H1 (cell line): ENCODE measurements around the gene TNFRSF11A. TPM values are rescaled to one million over a fixed set of nuclear protein-coding genes. Genes with fewer than 3 reads are reported as not detected.

Experiments
- CTCF ChIA-PET: fragments of 300-600 bp; sonication (Branson Sonifier 250); formaldehyde crosslinking; loops from one replicate; lab custom pipeline; 2021; ENCODE audit not compliant: partially characterized antibody; lab: Charles Lee
- POLR2A ChIA-PET: fragments of 300-600 bp; sonication (Branson Sonifier 250); formaldehyde crosslinking; loops from one replicate; lab custom pipeline; 2021; ENCODE audit warnings: inconsistent platforms; ENCODE audit not compliant: partially characterized antibody; lab: Charles Lee
- DNase-seq, 2 experiments: peaks; one replicate each; pipeline versions ENCODE4 v3.0.0 to v3.0.0-alpha.2; 2010 to 2022; ENCODE audit warnings: low spot score in 2 of 2, low read depth in 1 of 2, mixed read lengths in 1 of 2
- FAIRE-seq: peaks from 2 replicates; lab custom pipeline; 2011; peaks lifted over from hg19 to GRCh38; lab: Jason Lieb, UNC
- H2AFZ ChIP-seq: 2 replicates; pipeline ENCODE4 v1.8.1; 2012; ENCODE audit warnings: low read length, inconsistent platforms
- H2AK5ac ChIP-seq: 2 replicates; pipeline ENCODE4 v1.6.1; 2013; ENCODE audit warnings: low read depth, low read length
- H2BK120ac ChIP-seq: replicated peaks from 2 replicates; pipeline ENCODE3; 2013; ENCODE audit warnings: low read depth, low read length, inconsistent platforms
- H2BK12ac ChIP-seq: 2 replicates; pipeline ENCODE4 v1.6.1; 2013; ENCODE audit warnings: low read depth, low read length
- H2BK15ac ChIP-seq: 2 replicates; pipeline ENCODE4 v1.6.1; 2013; ENCODE audit warnings: low read length
- H2BK20ac ChIP-seq: 2 replicates; pipeline ENCODE4 v1.6.1; 2013; ENCODE audit warnings: low read length
- H2BK5ac ChIP-seq: 2 replicates; pipeline ENCODE4 v1.6.1; 2013; ENCODE audit warnings: low read depth, low read length
- H3K14ac ChIP-seq: 2 replicates; pipeline ENCODE4 v1.6.1; 2013; ENCODE audit warnings: inconsistent platforms; ENCODE audit not compliant: insufficient read length
- H3K18ac ChIP-seq: 2 replicates; pipeline ENCODE4 v1.6.1; 2013; ENCODE audit warnings: low read length; ENCODE audit errors: extremely low read depth
- H3K23ac ChIP-seq: 2 replicates; pipeline ENCODE4 v1.6.1; 2013; ENCODE audit warnings: inconsistent platforms; ENCODE audit not compliant: insufficient read length
- H3K23me2 ChIP-seq: 2 replicates; pipeline ENCODE4 v1.6.1; 2013; ENCODE audit warnings: low read depth, low read length
- H3K27ac ChIP-seq: 2 replicates; pipeline ENCODE4 v1.6.1; 2011; ENCODE audit warnings: low read depth, low read length, inconsistent platforms
- H3K27me3 ChIP-seq, 4 experiments: replicated peaks in 1 of 4; 1 replicate in 1 of 4; 2 replicates in 3 of 4; pipeline versions ENCODE4 v1.6.1 to v1.8.1; 2011 to 2013; ENCODE audit warnings: low read length in 3 of 4, mild to moderate bottlenecking in 3 of 4, inconsistent platforms in 2 of 4, mixed read lengths in 2 of 4, moderate library complexity in 1 of 4; ENCODE audit not compliant: control insufficient read depth in 3 of 4, insufficient read depth in 3 of 4; ENCODE audit errors: extremely low read depth in 1 of 4
- H3K36me3 ChIP-seq, 4 experiments: 2 replicates each; pipeline versions ENCODE4 v1.6.1 to v1.8.1; 2011 to 2013; ENCODE audit warnings: mild to moderate bottlenecking in 4 of 4, low read length in 3 of 4, moderate library complexity in 2 of 4, control low read depth in 1 of 4, inconsistent platforms in 1 of 4; ENCODE audit not compliant: insufficient read depth in 4 of 4, control insufficient read depth in 2 of 4
- H3K4ac ChIP-seq: replicated peaks from 2 replicates; pipeline ENCODE3; 2013; ENCODE audit warnings: low read length, low read depth, mixed read lengths, inconsistent platforms; ENCODE audit not compliant: insufficient read length
- H3K4me1 ChIP-seq, 4 experiments: replicated peaks in 1 of 4; 1 replicate in 1 of 4; 2 replicates in 3 of 4; pipeline versions ENCODE4 v1.6.1 to v1.8.1; 2011 to 2013; ENCODE audit warnings: low read length in 3 of 4, inconsistent platforms in 2 of 4, mixed read lengths in 1 of 4; ENCODE audit not compliant: insufficient read depth in 4 of 4, control insufficient read depth in 3 of 4
- H3K4me2 ChIP-seq, 2 experiments: 2 replicates each; pipeline versions ENCODE4 v1.6.1 to v1.8.1; 2011 to 2013; ENCODE audit warnings: low read depth in 2 of 2, low read length in 2 of 2, control low read depth in 1 of 2, inconsistent platforms in 1 of 2, mild to moderate bottlenecking in 1 of 2; ENCODE audit not compliant: insufficient read depth in 1 of 2
- H3K4me3 ChIP-seq, 4 experiments: fragments of 200-600, 300-600 bp in 1 of 4; sonication (generic), shearing (Covaris generic), sonication (Bioruptor Twin) in 1 of 4; 2 replicates each; pipeline versions ENCODE4 v1.5.1 to v1.8.1; 2011 to 2016; ENCODE audit warnings: low read length in 4 of 4, low read depth in 3 of 4, control low read depth in 2 of 4, inconsistent platforms in 2 of 4, mild to moderate bottlenecking in 2 of 4, mixed read lengths in 1 of 4, moderate library complexity in 1 of 4; ENCODE audit not compliant: insufficient read depth in 2 of 4; ENCODE audit errors: extremely low read depth in 1 of 4
- H3K56ac ChIP-seq: replicated peaks from 2 replicates; pipeline ENCODE3; 2013; ENCODE audit warnings: low read depth, mild to moderate bottlenecking, mixed read lengths, low read length, inconsistent platforms; ENCODE audit not compliant: insufficient read length
- H3K79me1 ChIP-seq: 2 replicates; pipeline ENCODE4 v1.6.1; 2013; ENCODE audit warnings: low read depth, low read length, control low read depth
- H3K79me2 ChIP-seq, 2 experiments: 2 replicates each; pipeline versions ENCODE4 v1.6.1 to v1.8.1; 2012 to 2013; ENCODE audit warnings: low read length in 2 of 2, mild to moderate bottlenecking in 2 of 2, inconsistent platforms in 1 of 2; ENCODE audit not compliant: insufficient read depth in 2 of 2, control insufficient read depth in 1 of 2
- H3K9ac ChIP-seq, 4 experiments: replicated peaks in 1 of 4; 1 replicate in 1 of 4; 2 replicates in 3 of 4; pipeline versions ENCODE4 v1.6.1 to v1.8.1; 2011 to 2013; ENCODE audit warnings: low read depth in 3 of 4, low read length in 3 of 4, control low read depth in 2 of 4, mild to moderate bottlenecking in 2 of 4, moderate library complexity in 2 of 4, inconsistent platforms in 1 of 4; ENCODE audit errors: extremely low read depth in 1 of 4
- H3K9me3 ChIP-seq, 2 experiments: 2 replicates each; pipeline versions ENCODE4 v1.6.1 to v1.8.1; 2012 to 2013; ENCODE audit warnings: mild to moderate bottlenecking in 2 of 2, moderate library complexity in 2 of 2, control low read depth in 1 of 2, inconsistent platforms in 1 of 2, low read depth in 1 of 2, low read length in 1 of 2, mixed read lengths in 1 of 2; ENCODE audit not compliant: insufficient read depth in 2 of 2
- H4K20me1 ChIP-seq, 2 experiments: replicated peaks in 1 of 2; 2 replicates each; pipeline versions ENCODE3 to v1.8.1; 2011 to 2013; ENCODE audit warnings: inconsistent platforms in 2 of 2, low read length in 2 of 2, mild to moderate bottlenecking in 1 of 2; ENCODE audit not compliant: insufficient read depth in 2 of 2, control insufficient read depth in 1 of 2
- H4K5ac ChIP-seq: 2 replicates; pipeline ENCODE4 v1.6.1; 2013; ENCODE audit warnings: low read length, low read depth, mixed read lengths, inconsistent platforms; ENCODE audit not compliant: insufficient read length
- H4K8ac ChIP-seq: 2 replicates; pipeline ENCODE4 v1.8.0; 2013; ENCODE audit warnings: mild to moderate bottlenecking, moderate library complexity, low read length, inconsistent platforms; ENCODE audit not compliant: insufficient read depth; ENCODE audit errors: extremely low read depth
- H4K91ac ChIP-seq: replicated peaks from 2 replicates; pipeline ENCODE3; 2013; ENCODE audit warnings: low read length, mixed read lengths, inconsistent platforms; ENCODE audit not compliant: insufficient read length
- CBX8 ChIP-seq: fragments of 300-800, 300-1000 bp; sonication (generic); IDR thresholded peaks from 2 replicates; pipeline ENCODE4 v1.7.1; 2016; ENCODE audit warnings: low read depth, low read length, borderline replicate concordance
- EZH2 ChIP-seq: fragments of 200-600 bp; sonication (generic); IDR thresholded peaks from 2 replicates; pipeline ENCODE4 v1.7.1; 2012; ENCODE audit warnings: low read depth, mild to moderate bottlenecking, moderate library complexity, low read length, inconsistent platforms; ENCODE audit not compliant: severe bottlenecking
- JUND ChIP-seq: IDR thresholded peaks from 2 replicates; pipeline ENCODE4 v1.6.1; 2011; ENCODE audit warnings: mild to moderate bottlenecking, improper control_type of control experiment, low read length
- PHF8 ChIP-seq: fragments of 200-600 bp; sonication (generic); conservative IDR thresholded peaks from 2 replicates; pipeline ENCODE4 v1.7.1; 2012; ENCODE audit warnings: low read depth, mild to moderate bottlenecking, inconsistent platforms, low read length, moderate library complexity
- RNF2 ChIP-seq: fragments of 200-900, 300-1000 bp; sonication (generic); IDR thresholded peaks from 2 replicates; pipeline ENCODE4 v1.7.1; 2016; ENCODE audit warnings: borderline replicate concordance, low read depth, mild to moderate bottlenecking, antibody characterized with exemption, low read length; ENCODE audit not compliant: poor library complexity, severe bottlenecking; ENCODE audit errors: missing control alignments
- SUZ12 ChIP-seq: fragments of 200-600 bp; sonication (generic); IDR thresholded peaks from 2 replicates; pipeline ENCODE4 v1.6.1; 2012; ENCODE audit warnings: mild to moderate bottlenecking, inconsistent platforms, low read length, moderate library complexity, mixed read lengths
- WGBS, 2 experiments: shearing (Covaris generic) in 1 of 2; methylation state at CpG; one replicate each; pipeline versions ENCODE4 v1.1.6 to v1.1.7; 2013 to 2015; ENCODE audit warnings: low lambda C conversion rate in 2 of 2, mixed read lengths in 2 of 2, inconsistent platforms in 1 of 2, low coverage in 1 of 2, missing lambda C conversion rate in 1 of 2; ENCODE audit not compliant: insufficient replicate concordance in 2 of 2, insufficient coverage in 1 of 2, insufficient read length in 1 of 2; ENCODE audit errors: extremely low coverage in 1 of 2, missing lambda C conversion rate in 1 of 2; 5-methylcytosine and 5-hydroxymethylcytosine counted together
- polyA plus RNA-seq, 7 experiments: library from polyadenylated mRNA; depleted of rRNA in 3 of 7; stranded (reverse) in 5 of 7; unstranded in 2 of 7; fragments of >200 nt in 5 of 7; fragments of 200-250 nt in 2 of 7; gene quantifications; 1 replicate in 5 of 7; 2 replicates in 1 of 7; 4 replicates in 1 of 7; pipeline versions ENCODE4 v1.2.1 to v1.2.3, GENCODE V29; 2011 to 2013; ENCODE audit warnings: missing spikeins in 2 of 7, mixed read lengths in 2 of 7
- total RNA-seq: library from RNA; stranded (reverse); fragmentation: NEBNext Ultra II Directional; extraction: Animal tissue kit (Norgen Biotek cat#: 25700); gene quantifications from 2 replicates; pipeline ENCODE4 v1.2.1, GENCODE V29; 2021

Gene TNFRSF11A
- total and polyA plus RNA-seq, 2 of the 8 experiments (the other 6 are each of a cell fraction or from before 2014, with no cell fraction given), result 8.7 to 10.6 TPM

DNA sequence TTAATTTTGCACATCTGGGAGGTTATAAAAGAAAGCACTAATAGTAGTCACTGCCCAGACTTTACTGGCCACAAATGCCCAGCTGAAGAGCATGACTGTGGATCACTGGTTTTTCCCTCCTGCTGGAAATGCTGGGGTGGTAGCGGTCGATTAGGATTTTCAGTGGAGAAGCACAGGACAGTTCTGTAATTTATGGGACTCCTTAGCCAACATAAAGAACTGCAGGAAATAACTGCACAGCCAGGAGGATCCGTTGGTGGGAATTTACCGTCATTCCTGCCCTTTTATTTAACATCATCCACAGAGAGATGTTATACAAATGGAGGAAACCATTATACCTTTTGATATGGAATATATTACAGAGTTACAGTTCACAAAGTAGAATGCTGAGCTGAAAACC, 61.5 kb downstream of the TNFRSF11A start:
- 76% methylated on average over 4 of the region's 4 CpGs; no CpG with 5 or more reads in 1 of the 2 experiments for WGBS, 2 experiments
- Histone ChIP-seq H4K5ac (no peak overlapping the region), H2BK5ac (no peak overlapping the region), H2AFZ (no peak overlapping the region), H4K91ac (no peak overlapping the region), H3K18ac (no peak overlapping the region), H4K20me1 (no peaks in the 10 kb centered on the region), H3K4me3 (no peak overlapping the region; a peak in 1 of 8 replicates)
- TF ChIP-seq PHF8, result no peak
- TF ChIP-seq CBX8, result no peak
- TF ChIP-seq EZH2, result no peak
- no peak for TF ChIP-seq SUZ12
- TF ChIP-seq JUND, result no peak
- no peak for TF ChIP-seq RNF2
- TF ChIP-seq, all 59 proteins: peak for 0
- Histone ChIP-seq H3K36me3 (peaks cover 0 to 5% (median 0%) of the 10 kb centered on the region in 4 experiments; a peak in 1 of 8 replicates), H3K23me2 (no peaks in the 10 kb centered on the region; the same call in 1 of the 2 replicates), H2BK12ac (no peak overlapping the region), H3K23ac (no peak overlapping the region), H3K9ac (no peak overlapping the region), H2BK15ac (no peak overlapping the region), H3K14ac (no peak overlapping the region), H3K4me1 (peaks cover 0 to 10% (median 5%) of the 10 kb centered on the region in 4 experiments; a peak in 5 of 7 replicates), H3K27ac (no peak overlapping the region), H4K8ac (no peak overlapping the region), H2BK20ac (no peak overlapping the region; the same call in 1 of the 2 replicates), H3K79me1 (no peaks in the 10 kb centered on the region), H2BK120ac (peak overlapping the region; percentile 34), H3K9me3 (peaks cover 0 to 7% of the 10 kb centered on the region in 2 experiments; a peak in 1 of 4 replicates), H3K56ac (no peak overlapping the region), H3K79me2 (no peaks in the 10 kb centered on the region), H2AK5ac (no peak overlapping the region), H3K4ac (no peak overlapping the region), H3K27me3 (0 out of 7 replicates have a peak, but pooled peaks cover 0 to 3% (median 0%) of the 10 kb centered on the region in 4 experiments), H3K4me2 (0 out of 4 replicates have a peak overlapping the region, but pooled peaks of 1 of the 2 experiments have one; percentile 30)
- FAIRE-seq (no peak), DNase-seq (no peak)
- ChIA-PET POLR2A (no interaction called here), CTCF (interaction anchor here (2.1 to 6.5 kb wide), 2 partner anchors 14 to 45 kb away, joined by 8 to 36 read pairs; no protein-coding TSS in a partner anchor)
